SK-N-SH (cell line): ENCODE results near the gene FBXO15. TPM values are rescaled to one million over a fixed set of nuclear protein-coding genes. Genes with fewer than 3 reads are reported as not detected.

Experiments used
- CTCF ChIA-PET: fragments of 300-600, 350-600 bp; formaldehyde crosslinking; extraction: SDS; loops from one replicate; lab custom pipeline; 2021; lab: Yijun Ruan, JAX
- POLR2A ChIA-PET: fragments of 350-600 bp; sonication (Branson Sonifier 250); formaldehyde crosslinking; extraction: SDS; loops from one replicate; lab custom pipeline; 2020; ENCODE audit warnings: antibody characterized with exemption, inconsistent platforms; lab: Yijun Ruan, JAX
- DNase-seq: peaks from one replicate; pipeline ENCODE4 v3.0.0; 2012
- H2AFZ ChIP-seq: fragments of 200-600 bp; sonication (generic); 2 replicates; pipeline ENCODE4 v1.8.1; 2016; ENCODE audit warnings: antibody characterized with exemption, mild to moderate bottlenecking, low read depth
- H3F3A ChIP-seq: fragments of 200-600 bp; sonication (generic); replicated peaks from 2 replicates; pipeline ENCODE3; 2016; ENCODE audit warnings: antibody characterized with exemption, mild to moderate bottlenecking; ENCODE audit not compliant: insufficient read depth
- H3K27ac ChIP-seq, 2 experiments: fragments of 200-500 bp in 1 of 2; fragments of 200-600 bp in 1 of 2; sonication (Bioruptor generic) in 1 of 2; sonication (generic), shearing (Covaris generic) in 1 of 2; 2 replicates each; pipeline versions ENCODE4 v1.5.1 to v1.6.1; 2014 to 2016; ENCODE audit warnings: low read depth in 2 of 2, inconsistent platforms in 1 of 2, low read length in 1 of 2, mild to moderate bottlenecking in 1 of 2, mixed read lengths in 1 of 2
- H3K27me3 ChIP-seq: fragments of 200-600 bp; sonication (generic), shearing (Covaris generic); 2 replicates; pipeline ENCODE4 v1.6.1; 2016; ENCODE audit warnings: mixed run types; ENCODE audit not compliant: insufficient read depth
- H3K36me3 ChIP-seq, 2 experiments: fragments of 200-500 bp in 1 of 2; fragments of 200-600 bp in 1 of 2; sonication (Bioruptor generic) in 1 of 2; sonication (generic) in 1 of 2; replicated peaks in 1 of 2; 2 replicates each; pipeline versions ENCODE3 to v1.5.1; 2014 to 2016; ENCODE audit warnings: low read length in 1 of 2, mild to moderate bottlenecking in 1 of 2; ENCODE audit not compliant: insufficient read depth in 2 of 2, control insufficient read depth in 1 of 2
- H3K4me1 ChIP-seq, 2 experiments: fragments of 200-500 bp in 1 of 2; fragments of 200-600 bp in 1 of 2; sonication (Bioruptor generic) in 1 of 2; sonication (generic), shearing (Covaris generic) in 1 of 2; 2 replicates each; pipeline versions ENCODE4 v1.5.1 to v1.6.1; 2014 to 2016; ENCODE audit warnings: low read depth in 1 of 2, low read length in 1 of 2, mixed run types in 1 of 2; ENCODE audit not compliant: insufficient read depth in 2 of 2, control insufficient read depth in 1 of 2
- H3K4me2 ChIP-seq: fragments of 200-600 bp; sonication (generic), shearing (Covaris generic); 2 replicates; pipeline ENCODE4 v1.6.1; 2017; ENCODE audit warnings: mixed run types
- H3K4me3 ChIP-seq, 2 experiments: fragments of 200-500 bp in 1 of 2; fragments of 200-600 bp in 1 of 2; sonication (Bioruptor generic) in 1 of 2; sonication (generic), shearing (Covaris generic) in 1 of 2; 2 replicates each; pipeline versions ENCODE4 v1.5.1 to v1.8.1; 2014 to 2016; ENCODE audit warnings: low read depth in 2 of 2, inconsistent platforms in 1 of 2, low read length in 1 of 2, mild to moderate bottlenecking in 1 of 2, mixed read lengths in 1 of 2, moderate library complexity in 1 of 2
- H3K79me2 ChIP-seq: fragments of 200-600 bp; sonication (generic); 2 replicates; pipeline ENCODE4 v1.8.1; 2017; ENCODE audit warnings: mild to moderate bottlenecking; ENCODE audit not compliant: insufficient read depth
- H3K9ac ChIP-seq: fragments of 200-600 bp; sonication (generic); 2 replicates; pipeline ENCODE4 v1.6.1; 2017; ENCODE audit warnings: mixed run types
- H3K9me2 ChIP-seq: fragments of 200-600 bp; sonication (generic); 2 replicates; pipeline ENCODE4 v1.6.1; 2017; ENCODE audit warnings: mixed run types
- H3K9me3 ChIP-seq: fragments of 200-600 bp; sonication (generic); 2 replicates; pipeline ENCODE4 v1.6.1; 2017; ENCODE audit warnings: mixed run types, mild to moderate bottlenecking, moderate library complexity
- H4K20me1 ChIP-seq: fragments of 200-600 bp; sonication (generic); 2 replicates; pipeline ENCODE4 v1.6.1; 2017; ENCODE audit warnings: mild to moderate bottlenecking, mixed run types; ENCODE audit not compliant: insufficient read depth
- CHD2 ChIP-seq: fragments of 150-350 bp; IDR thresholded peaks from 2 replicates; pipeline ENCODE4 v1.6.1; 2018; ENCODE audit warnings: low read length; ENCODE audit not compliant: partially characterized antibody
- ELF1 ChIP-seq: IDR thresholded peaks from 2 replicates; pipeline ENCODE4 v1.4.0; 2012
- JUND ChIP-seq: IDR thresholded peaks from 2 replicates; pipeline ENCODE4 v1.4.0; 2012
- MXI1 ChIP-seq: IDR thresholded peaks from 2 replicates; pipeline ENCODE4 v1.6.1; 2012; ENCODE audit warnings: mild to moderate bottlenecking, low read depth, low read length, improper control_type of control experiment
- POLR2AphosphoS5 ChIP-seq: IDR thresholded peaks from 2 replicates; pipeline ENCODE4 v1.6.1; 2012; ENCODE audit warnings: low read depth, low read length
- RFX5 ChIP-seq: IDR thresholded peaks from 2 replicates; pipeline ENCODE4 v1.6.1; 2012; ENCODE audit warnings: mild to moderate bottlenecking, improper control_type of control experiment, low read length
- TCF12 ChIP-seq: IDR thresholded peaks from 2 replicates; pipeline ENCODE4 v1.4.0; 2012
- YY1 ChIP-seq: IDR thresholded peaks from 2 replicates; pipeline ENCODE4 v1.4.0; 2012; ENCODE audit warnings: low read depth, mild to moderate bottlenecking
- polyA plus RNA-seq, 3 experiments: library from polyadenylated mRNA; depleted of rRNA; stranded (reverse); fragments of >200 nt; gene quantifications; 2 replicates each; pipeline ENCODE4 v1.2.3, GENCODE V29; 2012
- TF ChIP-seq, protein P1 (sequence below): IDR thresholded peaks from 2 replicates; pipeline ENCODE4 v1.6.1; 2012; ENCODE audit warnings: mild to moderate bottlenecking, low read depth, low read length, moderate library complexity
- TF ChIP-seq, protein P2 (sequence below): fragments of 150-350 bp; IDR thresholded peaks from 2 replicates; pipeline ENCODE4 v1.6.1; 2017; ENCODE audit warnings: antibody characterized with exemption, low read length, low read depth, borderline replicate concordance

Gene FBXO15
- polyA plus RNA-seq, 1 of the 3 experiments (the other 2 are of a cell fraction), result 0.62 TPM

DNA sequence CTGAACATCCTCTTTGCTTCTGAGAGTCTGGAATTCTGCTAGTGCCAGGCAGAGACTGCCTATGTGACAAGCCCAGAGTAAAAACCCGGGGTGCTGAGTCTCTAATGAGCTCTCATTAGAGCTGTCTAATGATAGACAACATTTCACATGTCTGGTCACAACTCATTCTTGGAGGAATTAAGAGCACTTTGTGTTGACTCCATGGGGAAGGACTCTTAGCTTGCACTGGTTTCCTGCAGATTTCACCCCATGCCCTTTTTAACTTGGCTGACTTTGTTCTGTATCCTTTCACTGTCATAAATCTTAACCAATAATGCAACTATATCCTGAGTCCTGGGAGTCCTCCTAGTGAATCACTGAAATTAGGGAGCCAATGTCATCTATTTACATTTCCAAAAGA is 33.5 kb downstream of the FBXO15 start (continued):
- TF ChIP-seq, protein P1, sequence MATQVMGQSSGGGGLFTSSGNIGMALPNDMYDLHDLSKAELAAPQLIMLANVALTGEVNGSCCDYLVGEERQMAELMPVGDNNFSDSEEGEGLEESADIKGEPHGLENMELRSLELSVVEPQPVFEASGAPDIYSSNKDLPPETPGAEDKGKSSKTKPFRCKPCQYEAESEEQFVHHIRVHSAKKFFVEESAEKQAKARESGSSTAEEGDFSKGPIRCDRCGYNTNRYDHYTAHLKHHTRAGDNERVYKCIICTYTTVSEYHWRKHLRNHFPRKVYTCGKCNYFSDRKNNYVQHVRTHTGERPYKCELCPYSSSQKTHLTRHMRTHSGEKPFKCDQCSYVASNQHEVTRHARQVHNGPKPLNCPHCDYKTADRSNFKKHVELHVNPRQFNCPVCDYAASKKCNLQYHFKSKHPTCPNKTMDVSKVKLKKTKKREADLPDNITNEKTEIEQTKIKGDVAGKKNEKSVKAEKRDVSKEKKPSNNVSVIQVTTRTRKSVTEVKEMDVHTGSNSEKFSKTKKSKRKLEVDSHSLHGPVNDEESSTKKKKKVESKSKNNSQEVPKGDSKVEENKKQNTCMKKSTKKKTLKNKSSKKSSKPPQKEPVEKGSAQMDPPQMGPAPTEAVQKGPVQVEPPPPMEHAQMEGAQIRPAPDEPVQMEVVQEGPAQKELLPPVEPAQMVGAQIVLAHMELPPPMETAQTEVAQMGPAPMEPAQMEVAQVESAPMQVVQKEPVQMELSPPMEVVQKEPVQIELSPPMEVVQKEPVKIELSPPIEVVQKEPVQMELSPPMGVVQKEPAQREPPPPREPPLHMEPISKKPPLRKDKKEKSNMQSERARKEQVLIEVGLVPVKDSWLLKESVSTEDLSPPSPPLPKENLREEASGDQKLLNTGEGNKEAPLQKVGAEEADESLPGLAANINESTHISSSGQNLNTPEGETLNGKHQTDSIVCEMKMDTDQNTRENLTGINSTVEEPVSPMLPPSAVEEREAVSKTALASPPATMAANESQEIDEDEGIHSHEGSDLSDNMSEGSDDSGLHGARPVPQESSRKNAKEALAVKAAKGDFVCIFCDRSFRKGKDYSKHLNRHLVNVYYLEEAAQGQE, result no peak
- no peak for TF ChIP-seq TCF12
- no peak for TF ChIP-seq MXI1
- no peak for TF ChIP-seq JUND

DNA sequence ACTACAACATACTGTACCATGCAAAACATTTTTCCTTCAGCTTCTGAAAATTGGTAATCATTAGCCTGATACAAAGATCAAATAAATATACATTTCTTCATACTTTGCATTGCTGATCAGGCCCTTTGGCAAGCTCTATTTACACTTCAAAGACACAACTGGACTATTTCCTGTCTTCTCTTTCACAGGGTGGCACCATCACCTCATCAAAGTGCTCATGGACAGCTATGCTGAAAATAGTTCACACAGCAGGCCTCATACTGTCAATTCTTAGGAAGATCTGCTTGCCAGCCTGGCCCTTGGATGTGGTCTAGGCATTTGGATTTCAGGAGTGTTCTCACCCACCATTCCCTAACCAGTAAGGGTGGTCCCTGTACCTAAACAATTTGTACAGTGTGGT is 33.9 kb downstream of the FBXO15 start:
- no peaks in the 10 kb centered on the region for H4K20me1 ChIP-seq
- no peaks in the 10 kb centered on the region for H3F3A ChIP-seq
- H3K36me3 ChIP-seq, result no peaks in the 10 kb centered on the region
- no peaks in the 10 kb centered on the region for H3K9me2 ChIP-seq
- no peak overlapping the region for H3K9ac ChIP-seq
- no peaks in the 10 kb centered on the region for H3K4me1 ChIP-seq
- CTCF ChIA-PET, result no interaction called here
- H3K27ac ChIP-seq, result no peak overlapping the region
- H3K79me2 ChIP-seq, result no peaks in the 10 kb centered on the region
- H3K4me2 ChIP-seq, result no peak overlapping the region
- no peaks in the 10 kb centered on the region for H3K27me3 ChIP-seq
- no peak overlapping the region for H2AFZ ChIP-seq
- no peak for TF ChIP-seq POLR2AphosphoS5
- TF ChIP-seq ELF1, result no peak
- TF ChIP-seq RFX5, result no peak
- TF ChIP-seq, protein P1, result no peak
- TF ChIP-seq CHD2, result no peak
- no peak for TF ChIP-seq TCF12
- TF ChIP-seq YY1, result no peak
- TF ChIP-seq, protein P2, sequence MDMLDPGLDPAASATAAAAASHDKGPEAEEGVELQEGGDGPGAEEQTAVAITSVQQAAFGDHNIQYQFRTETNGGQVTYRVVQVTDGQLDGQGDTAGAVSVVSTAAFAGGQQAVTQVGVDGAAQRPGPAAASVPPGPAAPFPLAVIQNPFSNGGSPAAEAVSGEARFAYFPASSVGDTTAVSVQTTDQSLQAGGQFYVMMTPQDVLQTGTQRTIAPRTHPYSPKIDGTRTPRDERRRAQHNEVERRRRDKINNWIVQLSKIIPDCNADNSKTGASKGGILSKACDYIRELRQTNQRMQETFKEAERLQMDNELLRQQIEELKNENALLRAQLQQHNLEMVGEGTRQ, result no peak
- no peaks in the 10 kb centered on the region for H3K9me3 ChIP-seq
- no peak overlapping the region for H3K4me3 ChIP-seq
- POLR2A ChIA-PET, result no interaction called here
- no peak for DNase-seq
